Measurements from ENCODE around the gene NKX1-2.

Gene NKX1-2

DNA sequence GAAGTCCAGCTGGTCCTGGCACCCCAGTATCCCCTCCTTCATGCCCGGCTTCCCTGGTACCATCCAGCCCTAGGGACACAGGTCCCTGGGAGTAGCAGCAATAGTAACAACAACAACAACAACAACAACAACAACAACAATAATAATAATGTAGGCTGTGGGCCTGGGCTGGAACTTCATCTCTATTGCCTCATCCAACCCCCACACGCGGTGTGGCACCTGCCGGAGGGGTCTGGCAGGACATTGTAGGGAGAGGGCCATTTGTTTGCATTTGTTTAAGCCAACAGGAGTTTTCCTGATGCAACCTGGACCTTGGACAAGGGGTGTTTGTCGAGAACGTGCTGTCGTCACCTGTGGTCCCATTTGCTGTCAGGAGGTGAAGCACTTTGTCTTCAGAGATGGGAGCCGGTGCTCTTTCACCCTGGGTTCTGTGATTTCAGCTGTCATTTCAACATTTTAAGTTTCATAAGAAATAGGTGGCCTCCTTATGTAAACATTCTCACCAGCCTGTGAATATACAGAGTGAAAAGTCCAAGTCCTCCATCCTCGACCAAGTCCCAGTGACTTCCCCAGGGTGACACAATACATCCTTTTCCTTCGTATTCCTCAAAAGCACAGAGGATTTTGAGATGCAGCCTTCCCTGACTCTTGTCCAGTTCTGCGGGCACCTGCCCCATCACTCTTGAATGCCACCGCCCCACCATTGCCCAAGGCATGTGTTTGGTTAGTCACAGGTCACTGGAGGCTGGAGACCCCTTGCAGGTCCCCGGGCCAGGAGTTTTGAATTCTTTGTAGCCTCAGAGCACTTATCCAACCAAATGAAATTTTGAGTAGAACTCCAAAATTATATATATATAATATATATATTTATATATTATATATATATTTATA lies 21.0 kb upstream of the NKX1-2 start:
- no peak for DNase-seq (ENCODE audit: low read depth)
- TF ChIP-seq, protein P1, sequence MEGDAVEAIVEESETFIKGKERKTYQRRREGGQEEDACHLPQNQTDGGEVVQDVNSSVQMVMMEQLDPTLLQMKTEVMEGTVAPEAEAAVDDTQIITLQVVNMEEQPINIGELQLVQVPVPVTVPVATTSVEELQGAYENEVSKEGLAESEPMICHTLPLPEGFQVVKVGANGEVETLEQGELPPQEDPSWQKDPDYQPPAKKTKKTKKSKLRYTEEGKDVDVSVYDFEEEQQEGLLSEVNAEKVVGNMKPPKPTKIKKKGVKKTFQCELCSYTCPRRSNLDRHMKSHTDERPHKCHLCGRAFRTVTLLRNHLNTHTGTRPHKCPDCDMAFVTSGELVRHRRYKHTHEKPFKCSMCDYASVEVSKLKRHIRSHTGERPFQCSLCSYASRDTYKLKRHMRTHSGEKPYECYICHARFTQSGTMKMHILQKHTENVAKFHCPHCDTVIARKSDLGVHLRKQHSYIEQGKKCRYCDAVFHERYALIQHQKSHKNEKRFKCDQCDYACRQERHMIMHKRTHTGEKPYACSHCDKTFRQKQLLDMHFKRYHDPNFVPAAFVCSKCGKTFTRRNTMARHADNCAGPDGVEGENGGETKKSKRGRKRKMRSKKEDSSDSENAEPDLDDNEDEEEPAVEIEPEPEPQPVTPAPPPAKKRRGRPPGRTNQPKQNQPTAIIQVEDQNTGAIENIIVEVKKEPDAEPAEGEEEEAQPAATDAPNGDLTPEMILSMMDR (conservative IDR thresholded peaks at IDR 0.05; ENCODE audit: control insufficient read depth, insufficient read depth, low read depth, low read length) = no peak
- no peak overlapping the region for H3K4me3 ChIP-seq (ENCODE audit: control insufficient read depth, low read depth, low read length)

DNA sequence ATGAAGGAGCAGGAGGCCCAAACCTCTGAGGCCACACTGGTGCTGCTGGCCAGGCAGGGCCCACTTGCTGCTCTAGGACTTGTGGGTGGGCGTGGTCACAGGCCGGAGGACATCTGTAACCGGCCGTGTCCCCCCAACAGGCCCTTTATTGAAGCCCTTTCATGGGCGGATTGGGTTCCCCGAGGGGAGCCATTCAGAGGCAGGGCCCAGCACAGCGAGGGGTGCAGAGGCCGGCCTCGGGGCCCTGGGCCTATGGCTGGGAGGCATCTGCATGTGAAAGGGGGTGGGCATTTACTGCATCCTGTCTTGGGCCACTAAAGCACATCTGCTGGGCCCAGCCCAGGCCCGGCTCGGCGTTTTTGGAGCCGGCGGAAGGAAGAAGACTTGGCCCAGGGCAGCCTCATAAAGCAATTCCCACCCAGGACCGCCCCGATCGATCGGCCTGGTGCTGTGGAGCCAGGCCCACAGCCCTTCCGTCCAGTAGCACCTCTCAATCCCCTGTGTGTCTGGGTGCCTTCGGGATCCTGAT lies 20.2 kb upstream of the NKX1-2 start:
- no peak overlapping the region for H3K4me3 ChIP-seq (ENCODE audit: control insufficient read depth, low read depth, low read length)
- TF ChIP-seq, protein P1 (conservative IDR thresholded peaks at IDR 0.05; ENCODE audit: control insufficient read depth, insufficient read depth, low read depth, low read length) = no peak
- DNase-seq (ENCODE audit: low read depth) = no peak

DNA sequence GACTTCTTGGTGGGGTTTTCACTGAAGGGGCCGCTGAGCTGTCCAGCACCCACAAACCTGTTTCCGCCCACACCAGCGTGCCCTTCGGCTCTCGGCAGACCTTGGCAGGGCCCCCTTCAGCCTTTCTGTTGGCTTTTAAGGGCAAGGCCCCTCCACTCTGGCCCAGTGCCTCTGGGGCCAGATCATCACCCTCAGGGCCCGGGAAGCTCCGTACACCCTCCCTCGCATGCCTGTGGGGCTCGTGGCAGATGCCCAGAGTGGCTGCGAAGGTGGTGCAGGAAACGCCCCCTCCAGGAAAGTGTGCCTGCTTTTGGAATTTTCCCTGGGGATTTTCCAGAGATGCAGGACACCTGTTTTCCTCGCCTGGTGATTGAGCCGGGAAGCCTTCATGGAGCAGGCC lies 18.8 kb upstream of the NKX1-2 start:
- no peak overlapping the region for H3K4me3 ChIP-seq (ENCODE audit: control insufficient read depth, low read depth, low read length)
- TF ChIP-seq, protein P1 (conservative IDR thresholded peaks at IDR 0.05; ENCODE audit: control insufficient read depth, insufficient read depth, low read depth, low read length) = no peak
- DNase-seq (ENCODE audit: low read depth) = no peak

DNA sequence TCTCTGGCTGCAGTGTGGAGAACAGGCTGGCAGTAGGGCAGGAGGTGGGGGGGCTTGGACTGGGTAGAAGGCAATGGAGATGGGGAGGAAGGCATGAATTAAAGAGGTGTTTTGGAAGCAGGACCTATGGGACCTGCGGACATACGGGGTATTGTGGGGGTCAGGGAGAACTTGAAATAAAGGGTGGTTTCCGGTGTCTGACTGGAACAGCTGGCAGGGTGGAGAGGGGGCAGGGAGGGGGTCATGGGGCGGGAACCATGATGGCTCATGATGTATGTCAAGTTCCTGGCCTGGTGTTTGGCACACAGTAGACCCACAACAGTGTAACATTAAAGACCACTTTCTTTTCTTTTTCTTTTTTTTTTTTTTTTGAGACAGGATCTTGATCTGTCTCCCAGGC lies 17.3 kb upstream of the NKX1-2 start:
- no peak overlapping the region for H3K4me3 ChIP-seq (ENCODE audit: control insufficient read depth, low read depth, low read length)
- no peak for DNase-seq (ENCODE audit: low read depth)
- TF ChIP-seq, protein P1 (conservative IDR thresholded peaks at IDR 0.05; ENCODE audit: control insufficient read depth, insufficient read depth, low read depth, low read length) = no peak

DNA sequence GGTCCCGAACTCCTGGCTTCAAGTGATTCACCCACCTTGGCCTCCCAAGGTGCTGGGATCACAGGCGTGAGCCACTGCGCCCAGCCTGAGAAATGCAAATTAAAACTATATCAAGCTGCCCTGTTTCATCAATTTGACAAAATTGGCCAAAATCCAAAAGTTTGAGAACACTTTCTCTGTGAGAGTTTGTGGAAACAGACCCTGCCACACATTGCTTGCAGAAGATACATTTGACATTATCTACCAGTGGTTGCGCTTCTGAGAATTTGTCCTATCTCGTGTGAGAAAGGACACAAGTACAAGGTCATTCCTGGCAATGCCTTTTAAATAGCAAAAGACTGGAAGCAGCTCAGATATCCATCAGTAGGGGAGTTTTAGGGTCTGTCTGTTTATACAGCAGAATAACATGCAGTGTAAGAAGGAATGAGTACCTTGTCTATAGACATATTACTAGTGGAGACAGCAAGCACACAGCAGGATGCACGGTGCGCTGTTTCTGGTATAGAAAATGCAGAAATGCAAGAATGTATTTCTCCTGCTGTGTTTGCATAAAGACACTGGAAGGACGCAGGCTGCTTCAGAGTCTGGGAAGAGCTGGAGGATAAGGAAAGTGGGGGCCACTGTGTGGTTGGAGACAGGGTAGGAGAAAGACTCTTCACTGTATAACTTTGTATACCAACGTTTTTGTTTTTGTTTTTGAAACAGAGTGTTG lies 16.1 kb upstream of the NKX1-2 start:
- no peak for DNase-seq (ENCODE audit: low read depth)
- TF ChIP-seq, protein P1 (conservative IDR thresholded peaks at IDR 0.05; ENCODE audit: control insufficient read depth, insufficient read depth, low read depth, low read length) = no peak
- H3K4me3 ChIP-seq (ENCODE audit: control insufficient read depth, low read depth, low read length) = no peak overlapping the region

DNA sequence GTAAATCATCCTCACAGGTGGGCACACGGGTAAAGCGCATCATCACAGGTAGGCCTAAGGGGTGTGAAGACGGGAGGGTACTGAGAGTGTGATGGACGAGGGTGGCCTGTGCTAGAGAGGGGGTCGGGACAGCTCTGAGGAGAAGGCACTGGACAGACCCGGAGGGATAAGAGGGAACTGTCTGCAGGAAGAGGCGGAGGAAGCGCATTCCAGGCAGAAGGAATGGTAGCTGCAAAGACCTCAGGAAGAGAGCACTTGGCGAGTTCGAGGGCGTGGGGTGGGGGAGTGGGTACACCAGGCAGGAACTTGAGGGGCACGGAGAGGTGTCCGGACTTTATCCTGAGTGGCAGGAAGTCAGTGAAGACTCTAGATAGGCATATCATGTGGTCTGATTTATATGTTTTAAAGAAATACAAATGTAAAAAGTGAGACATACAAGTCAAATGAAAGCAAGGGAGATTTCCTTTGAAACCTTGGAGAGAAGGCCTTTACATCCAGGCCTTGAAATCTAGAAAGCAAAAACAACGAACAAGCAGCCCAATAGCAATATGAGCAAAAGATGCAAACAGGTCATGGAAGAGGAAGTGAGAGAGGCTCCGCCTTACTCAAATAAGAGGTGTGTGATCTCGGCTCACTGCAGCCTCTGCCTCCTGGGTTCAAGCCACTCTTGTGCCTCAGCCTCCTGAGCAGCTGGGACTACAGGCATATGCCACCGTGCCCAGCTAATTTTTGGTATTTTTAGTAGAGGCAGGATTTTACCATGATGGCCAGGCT lies 15.4 kb upstream of the NKX1-2 start:
- no peak for DNase-seq (ENCODE audit: low read depth)
- H3K4me3 ChIP-seq (ENCODE audit: control insufficient read depth, low read depth, low read length) = no peak overlapping the region
- TF ChIP-seq, protein P1 (conservative IDR thresholded peaks at IDR 0.05; ENCODE audit: control insufficient read depth, insufficient read depth, low read depth, low read length) = no peak

Data from fibroblast of mammary gland (primary cell).